T-helper 1 cell treated with Interleukin-12 subunit alpha and Interleukin-12 subunit beta and Interleukin-4 antibody, amounts not matched to agents 30 μg/mL and 1 μg/mL, for 36 hours (primary cell): ENCODE results near the gene PIK3C2B.
"Not testable (repeated sequence)": the region's sequence is repeated elsewhere in the genome, so short reads cannot be mapped to it uniquely, and the experiment has no call there.

Experiments used
- H3K27ac Mint-ChIP-seq: one replicate; pipeline ENCODE4 v1.8.0; 2021; ENCODE audit warnings: mild to moderate bottlenecking, mixed read lengths
- H3K27me3 Mint-ChIP-seq: one replicate; pipeline ENCODE4 v1.8.0; 2021; ENCODE audit warnings: low read depth, mixed read lengths
- H3K36me3 Mint-ChIP-seq: one replicate; pipeline ENCODE4 v1.8.0; 2021; ENCODE audit warnings: low read depth, mixed read lengths
- H3K4me1 Mint-ChIP-seq: one replicate; pipeline ENCODE4 v1.8.0; 2021; ENCODE audit warnings: low read depth, mixed read lengths
- H3K4me3 Mint-ChIP-seq: one replicate; pipeline ENCODE4 v1.8.0; 2021; ENCODE audit warnings: mild to moderate bottlenecking, moderate library complexity, mixed read lengths
- H3K9me3 Mint-ChIP-seq: one replicate; pipeline ENCODE4 v1.8.0; 2021; ENCODE audit warnings: mixed read lengths

PIK3C2B gene

GRCh38 chr1:204499511-204500468 lies 5.2 kb upstream of the PIK3C2B start:
- Mint-ChIP-seq H3K4me3 (no peak overlapping the region), H3K4me1 (peaks cover 30% of the 10 kb centered on the region), H3K9me3 (no peaks in the 10 kb centered on the region), H3K27me3 (no peaks in the 10 kb centered on the region), H3K27ac (no peak overlapping the region), H3K36me3 (no peaks in the 10 kb centered on the region)

GRCh38 chr1:204498981-204499380 lies 4.4 kb upstream of the PIK3C2B start:
- no peak overlapping the region for H3K27ac Mint-ChIP-seq
- H3K36me3 Mint-ChIP-seq, result no peaks in the 10 kb centered on the region
- H3K9me3 Mint-ChIP-seq, result no peaks in the 10 kb centered on the region
- H3K4me3 Mint-ChIP-seq, result no peak overlapping the region
- no peaks in the 10 kb centered on the region for H3K27me3 Mint-ChIP-seq
- H3K4me1 Mint-ChIP-seq, result peaks cover 30% of the 10 kb centered on the region

- Mint-ChIP-seq H3K4me1 (peaks cover 46% of the 10 kb centered on the region), H3K27ac (peak overlapping the region; percentile 67), H3K36me3 (peaks cover 3% of the 10 kb centered on the region), H3K4me3 (peak overlapping the region; percentile 90), H3K27me3 (no peaks in the 10 kb centered on the region), H3K9me3 (no peaks in the 10 kb centered on the region)
These were observed 1.2 kb upstream of the PIK3C2B start for GRCh38 chr1:204495777-204496176.

GRCh38 chr1:204495078-204495753 lies 611 bp upstream of the PIK3C2B start:
- H3K27me3 Mint-ChIP-seq, result no peaks in the 10 kb centered on the region
- peak overlapping the region; percentile 90 for H3K4me3 Mint-ChIP-seq
- peaks cover 50% of the 10 kb centered on the region for H3K4me1 Mint-ChIP-seq
- peaks cover 7% of the 10 kb centered on the region for H3K36me3 Mint-ChIP-seq
- peak overlapping the region; percentile 96 for H3K27ac Mint-ChIP-seq
- H3K9me3 Mint-ChIP-seq, result no peaks in the 10 kb centered on the region

GRCh38 chr1:204493984-204494280 lies 673 bp downstream of the PIK3C2B start:
- no peaks in the 10 kb centered on the region for H3K9me3 Mint-ChIP-seq
- H3K4me1 Mint-ChIP-seq, result peaks cover 50% of the 10 kb centered on the region
- H3K27ac Mint-ChIP-seq, result peak overlapping the region; percentile 77
- peak overlapping the region; percentile 90 for H3K4me3 Mint-ChIP-seq
- peaks cover 13% of the 10 kb centered on the region for H3K36me3 Mint-ChIP-seq
- H3K27me3 Mint-ChIP-seq, result no peaks in the 10 kb centered on the region

- no peaks in the 10 kb centered on the region for H3K9me3 Mint-ChIP-seq
- peaks cover 17% of the 10 kb centered on the region for H3K36me3 Mint-ChIP-seq
- peak overlapping the region; percentile 77 for H3K27ac Mint-ChIP-seq
- H3K27me3 Mint-ChIP-seq, result no peaks in the 10 kb centered on the region
- peak overlapping the region; percentile 90 for H3K4me3 Mint-ChIP-seq
- peaks cover 46% of the 10 kb centered on the region for H3K4me1 Mint-ChIP-seq
These were observed 1.2 kb downstream of the PIK3C2B start for GRCh38 chr1:204493145-204493983.

GRCh38 chr1:204491655-204492054 lies 3.0 kb downstream of the PIK3C2B start:
- Mint-ChIP-seq H3K36me3 (peaks cover 23% of the 10 kb centered on the region), H3K4me1 (peaks cover 45% of the 10 kb centered on the region), H3K4me3 (peak overlapping the region; percentile 90), H3K27me3 (no peaks in the 10 kb centered on the region), H3K27ac (no peak overlapping the region), H3K9me3 (no peaks in the 10 kb centered on the region)

- Mint-ChIP-seq H3K27me3 (no peaks in the 10 kb centered on the region), H3K4me1 (peaks cover 24% of the 10 kb centered on the region), H3K27ac (no peak overlapping the region), H3K4me3 (no peak overlapping the region), H3K36me3 (peaks cover 28% of the 10 kb centered on the region), H3K9me3 (no peaks in the 10 kb centered on the region)
These were observed 7.4 kb downstream of the PIK3C2B start for GRCh38 chr1:204487256-204487615.

- not testable (repeated sequence) for H3K9me3 Mint-ChIP-seq, H3K27ac Mint-ChIP-seq, H3K27me3 Mint-ChIP-seq, H3K4me3 Mint-ChIP-seq
- Mint-ChIP-seq H3K4me1 (peaks cover 19% of the 10 kb centered on the region), H3K36me3 (peaks cover 26% of the 10 kb centered on the region)
These were observed 7.9 kb downstream of the PIK3C2B start for GRCh38 chr1:204486513-204487255.

GRCh38 chr1:204483791-204484190 lies 10.8 kb downstream of the PIK3C2B start:
- H3K4me1 Mint-ChIP-seq, result peaks cover 22% of the 10 kb centered on the region
- H3K4me3 Mint-ChIP-seq, result no peak overlapping the region
- peaks cover 15% of the 10 kb centered on the region for H3K36me3 Mint-ChIP-seq
- no peaks in the 10 kb centered on the region for H3K27me3 Mint-ChIP-seq
- no peaks in the 10 kb centered on the region for H3K9me3 Mint-ChIP-seq
- H3K27ac Mint-ChIP-seq, result no peak overlapping the region

GRCh38 chr1:204480515-204480914 lies 14.1 kb downstream of the PIK3C2B start:
- H3K4me3 Mint-ChIP-seq, result no peak overlapping the region

GRCh38 chr1:204479387-204480136 lies 15.0 kb downstream of the PIK3C2B start:
- Mint-ChIP-seq H3K9me3 (no peaks in the 10 kb centered on the region), H3K27me3 (no peaks in the 10 kb centered on the region), H3K27ac (peak overlapping the region; percentile 16), H3K36me3 (peaks cover 4% of the 10 kb centered on the region), H3K4me3 (no peak overlapping the region), H3K4me1 (peaks cover 15% of the 10 kb centered on the region)

More at GRCh38 chr1:204480515-204480914, 14.1 kb downstream of the PIK3C2B start:
- H3K36me3 Mint-ChIP-seq, result peaks cover 5% of the 10 kb centered on the region
- no peaks in the 10 kb centered on the region for H3K27me3 Mint-ChIP-seq
- H3K9me3 Mint-ChIP-seq, result no peaks in the 10 kb centered on the region
- H3K4me1 Mint-ChIP-seq, result peaks cover 19% of the 10 kb centered on the region
- no peak overlapping the region for H3K27ac Mint-ChIP-seq

GRCh38 chr1:204478921-204479320 lies 15.7 kb downstream of the PIK3C2B start:
- peaks cover 16% of the 10 kb centered on the region for H3K4me1 Mint-ChIP-seq
- no peak overlapping the region for H3K27ac Mint-ChIP-seq
- no peaks in the 10 kb centered on the region for H3K27me3 Mint-ChIP-seq
- no peak overlapping the region for H3K4me3 Mint-ChIP-seq
- no peaks in the 10 kb centered on the region for H3K9me3 Mint-ChIP-seq
- H3K36me3 Mint-ChIP-seq, result peaks cover 5% of the 10 kb centered on the region
